NOMO-1 treated with DMSO at 0.1 percent for 48 hours (cell line): ENCODE data around the gene ZNF773.

Experiments used
- DNase-seq: peaks from one replicate; lab custom pipeline; 2025; ENCODE audit not compliant: unreplicated experiment; lab: John Stamatoyannopoulos, UW

Gene ZNF773

DNA sequence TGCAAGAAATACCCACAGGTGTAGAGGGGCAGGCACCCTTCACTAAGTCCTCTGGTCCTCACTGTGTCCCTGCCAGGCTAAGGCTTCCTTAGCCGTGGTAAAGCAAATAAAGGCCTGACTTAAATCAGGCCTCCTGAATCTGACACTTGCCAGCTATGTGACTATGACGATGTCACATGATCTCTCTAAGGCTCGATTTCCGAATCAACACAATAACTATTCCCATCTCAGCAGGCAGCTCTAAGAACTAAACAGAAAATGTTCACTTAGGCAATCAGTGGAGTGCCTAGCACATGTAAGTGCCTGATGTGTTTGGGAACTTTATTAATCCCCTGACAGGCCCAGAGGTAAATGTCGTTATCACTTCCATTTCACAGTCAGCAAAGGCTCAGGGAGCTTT lies 57.9 kb downstream of the ZNF773 start:
- DNase-seq: no peak
